ENCODE results near the gene ZDHHC14.

- TF ChIP-seq CTCF (conservative IDR thresholded peaks at IDR 0.05; ENCODE audit: low read depth in 2 of 2) (no peak), REST (IDR thresholded peaks at IDR 0.05; ENCODE audit: unreplicated experiment) (no peak), EZH2 (IDR thresholded peaks at IDR 0.05; ENCODE audit: low read depth, unreplicated experiment) (no peak), POLR2AphosphoS5 (IDR thresholded peaks at IDR 0.05; ENCODE audit: low read depth) (no peak)
These were observed 135.5 kb downstream of the ZDHHC14 start for GRCh38 chr6:157516319-157517026.
